HCT116 (cell line): ENCODE data around the gene CSTPP1. TPM values are rescaled to one million over a fixed set of nuclear protein-coding genes. Genes with fewer than 3 reads are reported as not detected.

Experiments used
- ATAC-seq: fragments of 200-7000 bp; cut with Tn5 transposase; 2 replicates; pipeline ENCODE4 v1.9.1; 2020; ENCODE audit warnings: mild to moderate bottlenecking, moderate library complexity
- BruUV-seq: library from RNA; stranded (reverse); fragments of 400-500 nt; replicated peaks from 2 replicates; lab custom pipeline; 2021; lab: Mats Ljungman, UMichigan
- CTCF ChIA-PET: fragments of 300-600 bp; sonication (Branson Sonifier 250); formaldehyde crosslinking; loops from one replicate; lab custom pipeline; 2021; ENCODE audit warnings: antibody characterized with exemption; lab: Charles Lee
- POLR2A ChIA-PET: fragments of 300-600, 350-600 bp; sonication (Branson Sonifier 250); formaldehyde crosslinking; loops from one replicate; lab custom pipeline; 2021; ENCODE audit warnings: antibody characterized with exemption; lab: Charles Lee
- RAD21 ChIA-PET, 2 experiments: fragments of 300-600 bp; sonication (Branson Sonifier 250); formaldehyde crosslinking; loops; one replicate each; lab custom pipeline; 2023; ENCODE audit warnings: low total read pairs in 2 of 2; ENCODE audit not compliant: uncharacterized antibody in 2 of 2, unreplicated experiment in 2 of 2, low non-redundant PET in 1 of 2; lab: Charles Lee
- DNase-seq: peaks from one replicate; pipeline ENCODE4 v3.0.0-alpha.2; 2010; ENCODE audit warnings: low read depth, low spot score
- H2AFZ ChIP-seq: fragments of 200-600 bp; shearing (Covaris generic), sonication (generic); 2 replicates; pipeline ENCODE4 v1.6.1; 2017; ENCODE audit warnings: low read depth, mixed run types, mixed read lengths, antibody characterized with exemption, low read length; ENCODE audit not compliant: poor library complexity, severe bottlenecking
- H3K27ac ChIP-seq: 2 replicates; pipeline ENCODE4 v1.5.1; 2012; ENCODE audit warnings: low read depth, low read length
- H3K27me3 ChIP-seq: fragments of 200-600 bp; sonication (generic); 2 replicates; pipeline ENCODE4 v1.6.1; 2016; ENCODE audit warnings: mixed run types, low read length, mixed read lengths; ENCODE audit not compliant: insufficient read depth
- H3K36me3 ChIP-seq, 2 experiments: fragments of 200-500 bp in 1 of 2; fragments of 200-600 bp in 1 of 2; sonication (Bioruptor generic) in 1 of 2; sonication (generic) in 1 of 2; 2 replicates each; pipeline versions ENCODE4 v1.5.1 to v1.6.1; 2014 to 2016; ENCODE audit warnings: low read length in 2 of 2, inconsistent platforms in 1 of 2, mixed read lengths in 1 of 2, mixed run types in 1 of 2; ENCODE audit not compliant: insufficient read depth in 2 of 2, control insufficient read depth in 1 of 2
- H3K4me1 ChIP-seq, 2 experiments: fragments of 200-600 bp in 1 of 2; sonication (generic) in 1 of 2; 2 replicates each; pipeline versions ENCODE4 v1.5.1 to v1.6.1; 2012 to 2017; ENCODE audit warnings: low read length in 2 of 2, inconsistent platforms in 1 of 2, mild to moderate bottlenecking in 1 of 2, mixed read lengths in 1 of 2, mixed run types in 1 of 2, moderate library complexity in 1 of 2; ENCODE audit not compliant: insufficient read depth in 2 of 2, control insufficient read depth in 1 of 2
- H3K4me2 ChIP-seq: fragments of 200-600 bp; sonication (generic); 2 replicates; pipeline ENCODE4 v1.6.1; 2017; ENCODE audit warnings: mixed run types, low read length, mixed read lengths
- H3K4me3 ChIP-seq, 2 experiments: fragments of 200-600 bp in 1 of 2; sonication (generic) in 1 of 2; replicated peaks in 1 of 2; 2 replicates each; pipeline ENCODE4 v1.5.1; 2011 to 2016; ENCODE audit warnings: low read length in 2 of 2, control low read depth in 1 of 2, low read depth in 1 of 2, mild to moderate bottlenecking in 1 of 2, mixed read lengths in 1 of 2, mixed run types in 1 of 2
- H3K79me2 ChIP-seq: fragments of 200-600 bp; sonication (generic); 2 replicates; pipeline ENCODE4 v1.6.1; 2017; ENCODE audit warnings: mild to moderate bottlenecking, mixed run types, low read length, moderate library complexity, mixed read lengths; ENCODE audit not compliant: insufficient read depth
- H3K9ac ChIP-seq: fragments of 200-600 bp; sonication (generic); 2 replicates; pipeline ENCODE4 v1.6.1; 2016; ENCODE audit warnings: low read length, mixed read lengths
- H3K9me2 ChIP-seq: fragments of 200-600 bp; sonication (generic), shearing (Covaris generic); 2 replicates; pipeline ENCODE4 v1.6.1; 2017; ENCODE audit warnings: mixed run types, mild to moderate bottlenecking, moderate library complexity; ENCODE audit not compliant: insufficient read depth
- H3K9me3 ChIP-seq, 2 experiments: fragments of 200-500 bp in 1 of 2; fragments of 200-600 bp in 1 of 2; sonication (Bioruptor generic) in 1 of 2; sonication (generic) in 1 of 2; 2 replicates each; pipeline ENCODE4 v1.6.1; 2014 to 2017; ENCODE audit warnings: low read length in 2 of 2, mixed read lengths in 2 of 2, inconsistent platforms in 1 of 2, low read depth in 1 of 2, mild to moderate bottlenecking in 1 of 2, mixed run types in 1 of 2, moderate library complexity in 1 of 2; ENCODE audit not compliant: control insufficient read depth in 1 of 2, insufficient read depth in 1 of 2
- H4K20me1 ChIP-seq: fragments of 200-600 bp; sonication (generic), shearing (Covaris generic); 2 replicates; pipeline ENCODE4 v1.6.1; 2017; ENCODE audit warnings: mixed run types, mild to moderate bottlenecking, moderate library complexity; ENCODE audit not compliant: insufficient read depth
- ATF3 ChIP-seq: IDR thresholded peaks from 2 replicates; pipeline ENCODE4 v1.6.1; 2012
- CBX3 ChIP-seq: IDR thresholded peaks from 2 replicates; pipeline ENCODE4 v1.6.1; 2012; ENCODE audit warnings: low read depth
- CEBPB ChIP-seq: IDR thresholded peaks from 2 replicates; pipeline ENCODE4 v1.6.1; 2012; ENCODE audit warnings: low read depth
- ELF1 ChIP-seq: IDR thresholded peaks from 2 replicates; pipeline ENCODE4 v1.6.1; 2012; ENCODE audit warnings: low read depth, borderline replicate concordance
- EZH2 ChIP-seq: fragments of 200-600 bp; sonication (generic); IDR thresholded peaks from 2 replicates; pipeline ENCODE4 v1.6.1; 2017; ENCODE audit warnings: antibody characterized with exemption, mixed run types
- EZH2phosphoT487 ChIP-seq: fragments of 200-600 bp; IDR thresholded peaks from 2 replicates; pipeline ENCODE4 v1.6.1; 2018; ENCODE audit warnings: antibody characterized with exemption, borderline replicate concordance
- FOSL1 ChIP-seq: IDR thresholded peaks from 2 replicates; pipeline ENCODE4 v1.6.1; 2012; ENCODE audit warnings: low read depth
- JUND ChIP-seq: IDR thresholded peaks from 2 replicates; pipeline ENCODE4 v1.6.1; 2012
- MAX ChIP-seq: IDR thresholded peaks from 2 replicates; pipeline ENCODE4 v1.6.1; 2012
- POLR2A ChIP-seq: IDR thresholded peaks from 2 replicates; pipeline ENCODE4 v1.7.0; 2011; ENCODE audit warnings: borderline replicate concordance; ENCODE audit not compliant: insufficient read depth, insufficient read length; ENCODE audit errors: extremely low read depth
- POLR2AphosphoS5 ChIP-seq: IDR thresholded peaks from 2 replicates; pipeline ENCODE4 v1.6.1; 2011; ENCODE audit warnings: mild to moderate bottlenecking, low read depth, low read length, moderate library complexity
- RAD21 ChIP-seq: IDR thresholded peaks from 2 replicates; pipeline ENCODE4 v1.6.1; 2012; ENCODE audit warnings: low read depth, mild to moderate bottlenecking
- REST ChIP-seq: IDR thresholded peaks from 2 replicates; pipeline ENCODE4 v1.6.1; 2012; ENCODE audit warnings: low read depth
- SIN3A ChIP-seq: IDR thresholded peaks from 2 replicates; pipeline ENCODE4 v1.6.1; 2012; ENCODE audit warnings: low read depth
- SP1 ChIP-seq: IDR thresholded peaks from 2 replicates; pipeline ENCODE4 v1.6.1; 2012; ENCODE audit warnings: low read depth
- SRF ChIP-seq: IDR thresholded peaks from 2 replicates; pipeline ENCODE4 v1.6.1; 2012; ENCODE audit warnings: low read depth
- YY1 ChIP-seq: IDR thresholded peaks from 2 replicates; pipeline ENCODE4 v1.6.1; 2011; ENCODE audit warnings: low read length, low read depth, moderate library complexity, mild to moderate bottlenecking; ENCODE audit not compliant: insufficient replicate concordance; ENCODE audit errors: extremely low read depth
- ZBTB33 ChIP-seq: IDR thresholded peaks from 2 replicates; pipeline ENCODE4 v1.6.1; 2011; ENCODE audit warnings: mild to moderate bottlenecking, low read length, moderate library complexity; ENCODE audit not compliant: insufficient replicate concordance; ENCODE audit errors: extremely low read depth
- ZFX ChIP-seq: fragments of 450-650 bp; IDR thresholded peaks from 2 replicates; pipeline ENCODE4 v1.6.1; 2017
- ZNF274 ChIP-seq: fragments of 200-500 bp; sonication (Bioruptor generic); IDR thresholded peaks from 2 replicates; pipeline ENCODE4 v1.6.1; 2014; ENCODE audit warnings: mild to moderate bottlenecking, low read depth, low read length, inconsistent platforms
- intact Hi-C: fragments of 100-400 bp; cut with micrococcal nuclease; formaldehyde crosslinking; loops from 2 replicates; pipeline ENCODE4 v1.10.0; 2022
- total RNA-seq: library from RNA; stranded (reverse); gene quantifications from one replicate; pipeline ENCODE4 v1.2.1, GENCODE V29; 2021; ENCODE audit not compliant: unreplicated experiment

Gene CSTPP1
- total RNA-seq, 1 experiment from 2014 or later, result 24.7 TPM

GRCh38 chr11:47155879-47156278 lies 219.3 kb downstream of the CSTPP1 start:
- ATAC-seq, result no peak
- no peaks in the 10 kb centered on the region for H3K9me2 ChIP-seq
- H3K4me3 ChIP-seq, result no peak overlapping the region
- no peak overlapping the region for H3K4me2 ChIP-seq
- H3K9me3 ChIP-seq, result no peaks in the 10 kb centered on the region
- no peaks in the 10 kb centered on the region for H3K36me3 ChIP-seq
- ChIA-PET POLR2A (no interaction called here), CTCF (no interaction called here), RAD21 (no interaction called here)
- TF ChIP-seq ATF3 (no peak), REST (no peak), POLR2A (no peak), ZBTB33 (no peak), MAX (no peak), JUND (no peak), EZH2phosphoT487 (no peak), EZH2 (no peak), CBX3 (no peak), YY1 (no peak), RAD21 (no peak), SIN3A (no peak), ELF1 (no peak), POLR2AphosphoS5 (no peak), CEBPB (no peak), SRF (no peak), ZNF274 (no peak), ZFX (no peak), FOSL1 (no peak), SP1 (no peak)
- H2AFZ ChIP-seq, result no peak overlapping the region
- H3K4me1 ChIP-seq, result no peaks in the 10 kb centered on the region
- H3K27ac ChIP-seq, result no peak overlapping the region
- intact Hi-C loops, result no loop called here
- H3K9ac ChIP-seq, result no peak overlapping the region
- H3K27me3 ChIP-seq, result no peaks in the 10 kb centered on the region
- no peaks in the 10 kb centered on the region for H4K20me1 ChIP-seq
- no TSS peak for BruUV-seq
- H3K79me2 ChIP-seq, result no peaks in the 10 kb centered on the region
- DNase-seq, result no peak
